ENCODE measurements around the gene GAK.

Gene GAK

GRCh38 chr4:866761-867390 lies 65.2 kb downstream of the GAK start:
- H3K4me3 ChIP-seq (ENCODE audit: low read length), result no peak overlapping the region
- peak; percentile 19 for TF ChIP-seq CTCF (IDR thresholded peaks at IDR 0.05; ENCODE audit: insufficient read depth, low read depth, low read length, missing control alignments)
- peak; percentile 78 for DNase-seq (ENCODE audit: low read depth)

GRCh38 chr4:866068-866760 lies 65.9 kb downstream of the GAK start:
- DNase-seq (ENCODE audit: low read depth), result no peak
- no peak for TF ChIP-seq CTCF (IDR thresholded peaks at IDR 0.05; ENCODE audit: insufficient read depth, low read depth, low read length, missing control alignments)
- H3K4me3 ChIP-seq (ENCODE audit: low read length), result no peak overlapping the region

GRCh38 chr4:865572-865971 lies 66.5 kb downstream of the GAK start:
- no peak overlapping the region for H3K4me3 ChIP-seq (ENCODE audit: low read length)
- DNase-seq (ENCODE audit: low read depth), result no peak
- TF ChIP-seq CTCF (IDR thresholded peaks at IDR 0.05; ENCODE audit: insufficient read depth, low read depth, low read length, missing control alignments), result no peak

- no peak for TF ChIP-seq CTCF (IDR thresholded peaks at IDR 0.05; ENCODE audit: insufficient read depth, low read depth, low read length, missing control alignments)
- no peak for DNase-seq (ENCODE audit: low read depth)
- H3K4me3 ChIP-seq (ENCODE audit: low read length), result no peak overlapping the region
Measured at GRCh38 chr4:865121-865465, 67.0 kb downstream of the GAK start.

GRCh38 chr4:864456-865120 lies 67.5 kb downstream of the GAK start:
- TF ChIP-seq CTCF (IDR thresholded peaks at IDR 0.05; ENCODE audit: insufficient read depth, low read depth, low read length, missing control alignments), result no peak
- DNase-seq (ENCODE audit: low read depth), result no peak
- H3K4me3 ChIP-seq (ENCODE audit: low read length), result no peak overlapping the region

- TF ChIP-seq CTCF (IDR thresholded peaks at IDR 0.05; ENCODE audit: insufficient read depth, low read depth, low read length, missing control alignments), result no peak
- DNase-seq (ENCODE audit: low read depth), result no peak
- H3K4me3 ChIP-seq (ENCODE audit: low read length), result no peak overlapping the region
Measured at GRCh38 chr4:860561-860960, 71.6 kb downstream of the GAK start.

Data from epithelial cell of esophagus (primary cell).